GM12878 (cell line): ENCODE data around the gene SUMF1. TPM values are rescaled to one million over a fixed set of nuclear protein-coding genes. Genes with fewer than 3 reads are reported as not detected.

ENCODE experiments used
- ATAC-seq: fragments of 200-7000 bp; cut with Tn5 transposase; 3 replicates; pipeline ENCODE4 v1.9.1; 2020; ENCODE audit warnings: mild to moderate bottlenecking, moderate library complexity
- BruUV-seq: library from RNA; stranded (reverse); fragments of 400-500 nt; replicated peaks from 2 replicates; lab custom pipeline; 2021; lab: Mats Ljungman, UMichigan
- CTCF ChIA-PET: fragments of 300-600 bp; sonication (Branson Sonifier 250); formaldehyde crosslinking; extraction: SDS; loops from one replicate; lab custom pipeline; 2021; ENCODE audit warnings: inconsistent platforms; lab: Yijun Ruan, JAX
- POLR2A ChIA-PET: fragments of 350-600 bp; formaldehyde crosslinking; extraction: SDS; loops from one replicate; lab custom pipeline; 2021; ENCODE audit warnings: inconsistent platforms; lab: Charles Lee
- RAD21 ChIA-PET: fragments of 300-600 bp; sonication (Branson Sonifier 250); formaldehyde crosslinking; loops from one replicate; lab custom pipeline; 2023; ENCODE audit warnings: antibody characterized with exemption; ENCODE audit not compliant: unreplicated experiment; lab: Charles Lee
- SMC1A ChIA-PET: fragments of 300-600 bp; sonication (Branson Sonifier 250); formaldehyde crosslinking; loops from one replicate; lab custom pipeline; 2023; ENCODE audit not compliant: unreplicated experiment, uncharacterized antibody; lab: Charles Lee
- DNase-seq: peaks from one replicate; pipeline ENCODE4 v3.0.0-alpha.2; 2011; ENCODE audit warnings: low read depth, low spot score
- FAIRE-seq: peaks from 3 replicates; lab custom pipeline; 2011; peaks lifted over from hg19 to GRCh38; lab: Jason Lieb, UNC
- H2AFZ ChIP-seq: 2 replicates; pipeline ENCODE4 v1.6.0; 2011; ENCODE audit warnings: low read depth, low read length, control low read depth; ENCODE audit not compliant: control insufficient read depth
- H3K27ac ChIP-seq: 2 replicates; pipeline ENCODE4 v1.5.1; 2011; ENCODE audit warnings: control low read depth; ENCODE audit not compliant: control insufficient read depth, insufficient read depth
- H3K27me3 ChIP-seq, 2 experiments: replicated peaks in 1 of 2; 2 replicates each; pipeline versions ENCODE4 v1.6.0 to v1.6.1; 2011; ENCODE audit warnings: low read length in 1 of 2; ENCODE audit not compliant: control insufficient read depth in 2 of 2, insufficient read depth in 2 of 2
- H3K36me3 ChIP-seq, 2 experiments: 2 replicates each; pipeline ENCODE4 v1.5.1; 2011; ENCODE audit warnings: low read length in 1 of 2; ENCODE audit not compliant: control insufficient read depth in 2 of 2, insufficient read depth in 2 of 2
- H3K4me1 ChIP-seq: 2 replicates; pipeline ENCODE4 v1.6.1; 2011; ENCODE audit warnings: mild to moderate bottlenecking, low read length, moderate library complexity, mixed read lengths; ENCODE audit not compliant: control insufficient read depth, insufficient read depth
- H3K4me2 ChIP-seq: 2 replicates; pipeline ENCODE4 v1.6.0; 2011; ENCODE audit warnings: control low read depth; ENCODE audit not compliant: control insufficient read depth, insufficient read depth
- H3K4me3 ChIP-seq: fragments of 200-600 bp; sonication (generic); 2 replicates; pipeline ENCODE4 v1.5.1; 2016
- H3K79me2 ChIP-seq: 2 replicates; pipeline ENCODE4 v1.6.0; 2011; ENCODE audit warnings: low read length; ENCODE audit not compliant: control insufficient read depth, insufficient read depth
- H3K9ac ChIP-seq: 2 replicates; pipeline ENCODE4 v1.8.0; 2011; ENCODE audit warnings: low read length, control low read depth, mixed read lengths; ENCODE audit not compliant: control insufficient read depth, insufficient read depth
- H3K9me3 ChIP-seq: replicated peaks from 3 replicates; pipeline ENCODE4 v1.5.1; 2011; ENCODE audit warnings: mild to moderate bottlenecking, low read length; ENCODE audit not compliant: control insufficient read depth, insufficient read depth
- H4K20me1 ChIP-seq: 2 replicates; pipeline ENCODE4 v1.6.0; 2011; ENCODE audit not compliant: control insufficient read depth, insufficient read depth
- CBX5 ChIP-seq: sonication (generic); IDR thresholded peaks from 2 replicates; pipeline ENCODE4 v1.6.1; 2016; ENCODE audit warnings: low read depth, moderate library complexity, mild to moderate bottlenecking, inconsistent platforms
- FOS ChIP-seq: IDR thresholded peaks from 3 replicates; pipeline ENCODE4 v1.6.1; 2011; ENCODE audit warnings: borderline replicate concordance; ENCODE audit not compliant: insufficient read length; ENCODE audit errors: extremely low read depth
- GATAD2B ChIP-seq: fragments of 450-650 bp; conservative IDR thresholded peaks from 2 replicates; pipeline ENCODE4 v1.6.1; 2017; ENCODE audit warnings: low read depth, mild to moderate bottlenecking, moderate library complexity
- IKZF2 ChIP-seq, 2 experiments: fragments of 450-650 bp; IDR thresholded peaks; 2 replicates each; pipeline ENCODE4 v1.6.1; 2017; ENCODE audit warnings: mild to moderate bottlenecking in 2 of 2, moderate library complexity in 2 of 2
- JUND ChIP-seq: IDR thresholded peaks from 2 replicates; pipeline ENCODE4 v1.6.1; 2012; ENCODE audit warnings: low read depth, mild to moderate bottlenecking, low read length, improper control_type of control experiment, moderate library complexity
- KDM1A ChIP-seq: fragments of 200-600 bp; sonication (generic); IDR thresholded peaks from 2 replicates; pipeline ENCODE4 v1.6.1; 2016; ENCODE audit warnings: borderline replicate concordance
- NBN ChIP-seq: fragments of 450-650 bp; IDR thresholded peaks from 2 replicates; pipeline ENCODE4 v1.6.1; 2016
- SPI1 ChIP-seq: IDR thresholded peaks from 2 replicates; pipeline ENCODE4 v1.6.1; 2011; ENCODE audit warnings: low read depth, mild to moderate bottlenecking, low read length, moderate library complexity, borderline replicate concordance; ENCODE audit not compliant: insufficient read depth
- TARDBP ChIP-seq: IDR thresholded peaks from 2 replicates; pipeline ENCODE4 v1.6.1; 2016; ENCODE audit warnings: borderline replicate concordance
- ZNF622 ChIP-seq: fragments of 450-650 bp; IDR thresholded peaks from 2 replicates; pipeline ENCODE4 v1.6.1; 2017; ENCODE audit warnings: mild to moderate bottlenecking, inconsistent platforms
- WGBS: methylation state at CpG from one replicate; pipeline ENCODE4 v1.1.6; 2016; ENCODE audit warnings: low lambda C conversion rate; ENCODE audit not compliant: insufficient replicate concordance, insufficient coverage; ENCODE audit errors: missing lambda C conversion rate; 5-methylcytosine and 5-hydroxymethylcytosine counted together
- in situ Hi-C: fragments of 300-500 bp; cut with MboI; formaldehyde crosslinking; loops from 9 replicates; pipeline ENCODE4 v1.14.3; 2018; ENCODE audit warnings: mixed read lengths
- intact Hi-C: fragments of 100-400 bp; cut with micrococcal nuclease; formaldehyde crosslinking; loops from one replicate; pipeline ENCODE4 v1.14.2; 2022; ENCODE audit not compliant: unreplicated experiment
- polyA plus RNA-seq, 11 experiments: library from polyadenylated mRNA; depleted of rRNA in 4 of 11; unstranded in 6 of 11; stranded (reverse) in 5 of 11; fragments of >200 nt; fragmentation: Nextera tagmentation in 4 of 11; fragmentation: Illumina TruSeq in 1 of 11; extraction: Ambion mirVana in 4 of 11; extraction: Trizol in 1 of 11; gene quantifications; 1 replicate in 1 of 11; 2 replicates in 10 of 11; pipeline versions ENCODE4 v1.2.1 to v1.2.3, GENCODE V29; 2011 to 2016; ENCODE audit warnings: inconsistent platforms in 2 of 11, missing spikeins in 2 of 11, low read depth in 1 of 11
- total RNA-seq, 4 experiments: library from RNA; depleted of rRNA in 3 of 4; stranded (reverse); fragments of >200 nt in 3 of 4; fragmentation: Illumina TruSeq in 1 of 4; extraction: Trizol in 1 of 4; gene quantifications; 2 replicates each; pipeline versions ENCODE4 v1.2.1 to v1.2.3, GENCODE V29; 2013 to 2021
- TF ChIP-seq, protein P1 (sequence below): IDR thresholded peaks from 2 replicates; pipeline ENCODE4 v1.6.1; 2012; ENCODE audit warnings: low read length, inconsistent platforms
- TF ChIP-seq, protein P2 (sequence below): fragments of 150-350 bp; IDR thresholded peaks from 2 replicates; pipeline ENCODE4 v1.6.1; 2016; ENCODE audit warnings: low read depth, low read length

Gene SUMF1
- total and polyA plus RNA-seq, 10 of the 15 experiments (the other 5 are each of a cell fraction or from before 2014, with no cell fraction given), result 3.2 to 14.3 (median 8.5) TPM

DNA sequence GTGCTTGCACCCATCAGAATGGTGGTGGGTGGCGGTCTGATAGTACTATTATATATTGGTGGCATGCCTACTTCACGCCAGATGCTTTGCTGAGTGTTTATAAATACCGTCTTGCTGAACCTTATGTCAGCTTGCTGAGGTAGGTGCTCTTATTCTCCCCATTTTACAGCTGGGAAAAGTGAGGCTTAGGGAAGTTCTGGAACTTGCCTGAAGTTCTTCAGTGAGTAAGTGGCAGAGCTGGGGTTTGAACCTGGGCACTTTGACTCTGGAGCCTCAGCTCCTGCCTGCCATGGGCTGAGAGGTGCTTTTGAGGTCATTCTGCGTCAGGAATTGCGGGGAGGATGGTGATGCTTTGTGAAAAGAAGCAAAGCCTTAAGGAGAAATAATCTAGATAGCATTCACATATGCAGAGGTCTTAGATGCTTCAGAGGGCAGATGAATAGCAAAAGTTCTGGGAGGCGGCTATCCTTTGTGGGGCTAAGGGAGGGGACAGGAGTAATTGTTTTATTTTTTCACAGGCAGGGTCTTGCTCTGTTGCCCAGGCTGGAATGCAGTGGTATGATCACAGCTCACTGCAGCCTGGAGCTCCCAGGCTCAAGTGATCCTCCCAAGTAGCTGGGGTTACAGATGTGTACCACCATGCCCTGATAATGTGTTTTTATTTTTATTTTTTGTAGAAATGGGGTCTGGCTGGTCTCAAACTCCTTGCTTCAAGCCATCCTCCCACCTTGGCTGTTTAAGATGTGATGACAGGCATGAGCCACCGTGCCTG, 44.6 kb upstream of the SUMF1 start:
- Histone ChIP-seq H3K4me1 (peaks cover 19% of the 10 kb centered on the region), H3K9ac (no peak overlapping the region), H3K27me3 (no peaks in the 10 kb centered on the region), H3K4me2 (no peak overlapping the region), H2AFZ (no peak overlapping the region), H3K36me3 (peaks cover 4 to 10% of the 10 kb centered on the region in 2 experiments; a peak in 3 of 4 replicates), H3K4me3 (no peak overlapping the region), H3K79me2 (peaks cover 8% of the 10 kb centered on the region), H4K20me1 (peaks cover 3% of the 10 kb centered on the region; the same call in 1 of the 2 replicates), H3K27ac (no peak overlapping the region), H3K9me3 (no peaks in the 10 kb centered on the region)
- RAD21 ChIA-PET, result interaction anchor here (0.7 to 9.8 kb wide), 2 partner anchors 8 to 17 kb away, joined by 3 to 128 read pairs; partner anchors contain the start of gene ITPR1
- DNase-seq, result no peak
- no TSS peak for BruUV-seq
- TF ChIP-seq FOS, result no peak
- TF ChIP-seq JUND, result no peak
- TF ChIP-seq, protein P1, sequence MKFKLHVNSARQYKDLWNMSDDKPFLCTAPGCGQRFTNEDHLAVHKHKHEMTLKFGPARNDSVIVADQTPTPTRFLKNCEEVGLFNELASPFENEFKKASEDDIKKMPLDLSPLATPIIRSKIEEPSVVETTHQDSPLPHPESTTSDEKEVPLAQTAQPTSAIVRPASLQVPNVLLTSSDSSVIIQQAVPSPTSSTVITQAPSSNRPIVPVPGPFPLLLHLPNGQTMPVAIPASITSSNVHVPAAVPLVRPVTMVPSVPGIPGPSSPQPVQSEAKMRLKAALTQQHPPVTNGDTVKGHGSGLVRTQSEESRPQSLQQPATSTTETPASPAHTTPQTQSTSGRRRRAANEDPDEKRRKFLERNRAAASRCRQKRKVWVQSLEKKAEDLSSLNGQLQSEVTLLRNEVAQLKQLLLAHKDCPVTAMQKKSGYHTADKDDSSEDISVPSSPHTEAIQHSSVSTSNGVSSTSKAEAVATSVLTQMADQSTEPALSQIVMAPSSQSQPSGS, result no peak
- no peak for TF ChIP-seq CBX5
- TF ChIP-seq KDM1A, result no peak
- TF ChIP-seq ZNF622, result no peak
- TF ChIP-seq, protein P2, sequence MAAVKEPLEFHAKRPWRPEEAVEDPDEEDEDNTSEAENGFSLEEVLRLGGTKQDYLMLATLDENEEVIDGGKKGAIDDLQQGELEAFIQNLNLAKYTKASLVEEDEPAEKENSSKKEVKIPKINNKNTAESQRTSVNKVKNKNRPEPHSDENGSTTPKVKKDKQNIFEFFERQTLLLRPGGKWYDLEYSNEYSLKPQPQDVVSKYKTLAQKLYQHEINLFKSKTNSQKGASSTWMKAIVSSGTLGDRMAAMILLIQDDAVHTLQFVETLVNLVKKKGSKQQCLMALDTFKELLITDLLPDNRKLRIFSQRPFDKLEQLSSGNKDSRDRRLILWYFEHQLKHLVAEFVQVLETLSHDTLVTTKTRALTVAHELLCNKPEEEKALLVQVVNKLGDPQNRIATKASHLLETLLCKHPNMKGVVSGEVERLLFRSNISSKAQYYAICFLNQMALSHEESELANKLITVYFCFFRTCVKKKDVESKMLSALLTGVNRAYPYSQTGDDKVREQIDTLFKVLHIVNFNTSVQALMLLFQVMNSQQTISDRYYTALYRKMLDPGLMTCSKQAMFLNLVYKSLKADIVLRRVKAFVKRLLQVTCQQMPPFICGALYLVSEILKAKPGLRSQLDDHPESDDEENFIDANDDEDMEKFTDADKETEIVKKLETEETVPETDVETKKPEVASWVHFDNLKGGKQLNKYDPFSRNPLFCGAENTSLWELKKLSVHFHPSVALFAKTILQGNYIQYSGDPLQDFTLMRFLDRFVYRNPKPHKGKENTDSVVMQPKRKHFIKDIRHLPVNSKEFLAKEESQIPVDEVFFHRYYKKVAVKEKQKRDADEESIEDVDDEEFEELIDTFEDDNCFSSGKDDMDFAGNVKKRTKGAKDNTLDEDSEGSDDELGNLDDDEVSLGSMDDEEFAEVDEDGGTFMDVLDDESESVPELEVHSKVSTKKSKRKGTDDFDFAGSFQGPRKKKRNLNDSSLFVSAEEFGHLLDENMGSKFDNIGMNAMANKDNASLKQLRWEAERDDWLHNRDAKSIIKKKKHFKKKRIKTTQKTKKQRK, result no peak
- no peak for TF ChIP-seq IKZF2 (IDR thresholded peaks at IDR 0.05)
- no peak for TF ChIP-seq GATAD2B
- TF ChIP-seq TARDBP, result no peak
- TF ChIP-seq NBN, result no peak
- TF ChIP-seq SPI1, result no peak
- POLR2A ChIA-PET, result interaction anchor here (0.6 to 9.2 kb wide), 2 partner anchors 18 to 82 kb away, joined by 3 to 132 read pairs; partner anchors contain the start of gene ITPR1
- in situ Hi-C loops (no loop called here), intact Hi-C loops (no loop called here)
- ATAC-seq, result no peak
- FAIRE-seq, result no peak
- CTCF ChIA-PET, result interaction anchor here (0.7 to 1.2 kb wide), 3 partner anchors 14 to 161 kb away, joined by 3 to 5 read pairs (median 3); no protein-coding TSS in a partner anchor
- SMC1A ChIA-PET, result interaction anchor here (12.9 kb wide), 1 partner anchor 18 kb away, joined by 180 read pairs; the partner anchor contains the start of gene ITPR1
- 78% methylated on average over 7 of the region's 7 CpGs for WGBS
